ENCODE measurements around the gene EFNA5. TPM values are rescaled to one million over a fixed set of nuclear protein-coding genes. Genes with fewer than 3 reads are reported as not detected.

Gene EFNA5
- total RNA-seq, 1 experiment from 2014 or later: 0.22 TPM

- no peaks in the 10 kb centered on the region for H3K36me3 ChIP-seq (ENCODE audit: control insufficient read depth in 1 of 2, insufficient read depth in 2 of 2, low read length in 2 of 2)
- no peak overlapping the region for H3K4me2 ChIP-seq (ENCODE audit: low read length)
- POLR2A ChIA-PET: no interaction called here
- no peak overlapping the region for H2AFZ ChIP-seq (ENCODE audit: low read depth, low read length, poor library complexity, severe bottlenecking)
- no peaks in the 10 kb centered on the region for H3K9me2 ChIP-seq (ENCODE audit: insufficient read depth)
- no peaks in the 10 kb centered on the region for H3K4me1 ChIP-seq (ENCODE audit: control insufficient read depth in 1 of 2, insufficient read depth in 2 of 2, low read length in 2 of 2)
- no peaks in the 10 kb centered on the region for H3K27me3 ChIP-seq (ENCODE audit: insufficient read depth, low read length)
- no peaks in the 10 kb centered on the region for H3K79me2 ChIP-seq (ENCODE audit: insufficient read depth, low read length)
- no peak overlapping the region for H3K27ac ChIP-seq (ENCODE audit: low read depth, low read length)
- RAD21 ChIA-PET (ENCODE audit: low non-redundant PET in 1 of 2, low total read pairs in 2 of 2, uncharacterized antibody in 2 of 2, unreplicated experiment in 2 of 2): no interaction called here
- TF ChIP-seq POLR2AphosphoS5 (IDR thresholded peaks at IDR 0.05; ENCODE audit: low read depth, low read length) (no peak), CBX3 (IDR thresholded peaks at IDR 0.05; ENCODE audit: low read depth) (no peak)
- no peaks in the 10 kb centered on the region for H4K20me1 ChIP-seq (ENCODE audit: insufficient read depth)
- BruUV-seq (replicated peaks): no TSS peak
- H3K9ac ChIP-seq (ENCODE audit: low read length): no peak overlapping the region
- H3K9me3 ChIP-seq (ENCODE audit: control insufficient read depth in 1 of 2, insufficient read depth in 1 of 2, low read depth in 1 of 2, low read length in 2 of 2): no peaks in the 10 kb centered on the region
- CTCF ChIA-PET: interaction anchor here (1.3 kb wide), 1 partner anchor 18 kb away, joined by 5 read pairs; no protein-coding TSS in a partner anchor
- ATAC-seq (no peak), DNase-seq (ENCODE audit: low read depth, low spot score) (no peak)
- intact Hi-C loops (cut with micrococcal nuclease): no loop called here
- H3K4me3 ChIP-seq (replicated peaks in 1 of 2; ENCODE audit: low read depth in 1 of 2, low read length in 2 of 2): no peak overlapping the region
Measured at GRCh38 chr5:107590686-107591085, 80.1 kb downstream of the EFNA5 start.

- RAD21 ChIA-PET (ENCODE audit: low non-redundant PET in 1 of 2, low total read pairs in 2 of 2, uncharacterized antibody in 2 of 2, unreplicated experiment in 2 of 2): no interaction called here
- no TSS peak for BruUV-seq (replicated peaks)
- Histone ChIP-seq H3K9me3 (ENCODE audit: control insufficient read depth in 1 of 2, insufficient read depth in 1 of 2, low read depth in 1 of 2, low read length in 2 of 2) (no peaks in the 10 kb centered on the region), H3K79me2 (ENCODE audit: insufficient read depth, low read length) (no peaks in the 10 kb centered on the region), H3K9me2 (ENCODE audit: insufficient read depth) (no peaks in the 10 kb centered on the region), H3K4me3 (replicated peaks in 1 of 2; ENCODE audit: low read depth in 1 of 2, low read length in 2 of 2) (no peak overlapping the region), H3K27me3 (ENCODE audit: insufficient read depth, low read length) (no peaks in the 10 kb centered on the region), H3K4me1 (ENCODE audit: control insufficient read depth in 1 of 2, insufficient read depth in 2 of 2, low read length in 2 of 2) (no peaks in the 10 kb centered on the region), H3K27ac (ENCODE audit: low read depth, low read length) (no peak overlapping the region), H3K4me2 (ENCODE audit: low read length) (no peak overlapping the region), H3K9ac (ENCODE audit: low read length) (no peak overlapping the region), H4K20me1 (ENCODE audit: insufficient read depth) (no peaks in the 10 kb centered on the region), H3K36me3 (ENCODE audit: control insufficient read depth in 1 of 2, insufficient read depth in 2 of 2, low read length in 2 of 2) (no peaks in the 10 kb centered on the region), H2AFZ (ENCODE audit: low read depth, low read length, poor library complexity, severe bottlenecking) (no peak overlapping the region)
- ATAC-seq (no peak), DNase-seq (ENCODE audit: low read depth, low spot score) (no peak)
- intact Hi-C loops (cut with micrococcal nuclease): no loop called here
- CTCF ChIA-PET: interaction anchor here (1.3 kb wide), 1 partner anchor 17 kb away, joined by 5 read pairs; no protein-coding TSS in a partner anchor
- TF ChIP-seq ELF1 (IDR thresholded peaks at IDR 0.05; ENCODE audit: borderline replicate concordance, low read depth) (no peak), TCF7L2 (IDR thresholded peaks at IDR 0.05; ENCODE audit: borderline replicate concordance, extremely low read depth, insufficient read depth, insufficient read length) (no peak), CTCF (IDR thresholded peaks at IDR 0.05 in 2 of 3, conservative IDR thresholded peaks at IDR 0.05 in 1 of 3; ENCODE audit: borderline replicate concordance in 1 of 3, insufficient read depth in 1 of 3, low read depth in 2 of 3, low read length in 2 of 3) (no peak), EZH2phosphoT487 (IDR thresholded peaks at IDR 0.05; ENCODE audit: borderline replicate concordance) (no peak), REST (IDR thresholded peaks at IDR 0.05; ENCODE audit: low read depth) (no peak), FOSL1 (IDR thresholded peaks at IDR 0.05; ENCODE audit: low read depth) (no peak), SIN3A (IDR thresholded peaks at IDR 0.05; ENCODE audit: low read depth) (no peak), CEBPB (IDR thresholded peaks at IDR 0.05; ENCODE audit: low read depth) (no peak), POLR2A (IDR thresholded peaks at IDR 0.05; ENCODE audit: borderline replicate concordance, extremely low read depth, insufficient read depth, insufficient read length) (no peak), SRF (IDR thresholded peaks at IDR 0.05; ENCODE audit: low read depth) (no peak), EZH2 (IDR thresholded peaks at IDR 0.05) (no peak), ZNF274 (IDR thresholded peaks at IDR 0.05; ENCODE audit: low read depth, low read length) (no peak)
- POLR2A ChIA-PET: no interaction called here
Measured at GRCh38 chr5:107589520-107590193, 81.1 kb downstream of the EFNA5 start.
